AG09309 (cell line): Measurements from ENCODE around the gene AXIN1.
A peak's percentile ranks its signal among the peaks of the same experiment; 100 is the strongest.

ENCODE experiments used
- DNase-seq: peaks from one replicate; pipeline ENCODE4 v3.0.0-alpha.2; 2010; ENCODE audit warnings: low read depth
- H3K4me3 ChIP-seq: 2 replicates; pipeline ENCODE4 v1.5.1; 2011; ENCODE audit warnings: mild to moderate bottlenecking, low read depth, low read length, moderate library complexity; ENCODE audit not compliant: control insufficient read depth
- TF ChIP-seq, protein P1 (sequence below): IDR thresholded peaks from 2 replicates; pipeline ENCODE4 v1.5.1; 2011; ENCODE audit warnings: mild to moderate bottlenecking, low read depth, low read length, inconsistent platforms; ENCODE audit not compliant: insufficient read depth, control insufficient read depth; ENCODE audit errors: missing control alignments

AXIN1 gene

DNA sequence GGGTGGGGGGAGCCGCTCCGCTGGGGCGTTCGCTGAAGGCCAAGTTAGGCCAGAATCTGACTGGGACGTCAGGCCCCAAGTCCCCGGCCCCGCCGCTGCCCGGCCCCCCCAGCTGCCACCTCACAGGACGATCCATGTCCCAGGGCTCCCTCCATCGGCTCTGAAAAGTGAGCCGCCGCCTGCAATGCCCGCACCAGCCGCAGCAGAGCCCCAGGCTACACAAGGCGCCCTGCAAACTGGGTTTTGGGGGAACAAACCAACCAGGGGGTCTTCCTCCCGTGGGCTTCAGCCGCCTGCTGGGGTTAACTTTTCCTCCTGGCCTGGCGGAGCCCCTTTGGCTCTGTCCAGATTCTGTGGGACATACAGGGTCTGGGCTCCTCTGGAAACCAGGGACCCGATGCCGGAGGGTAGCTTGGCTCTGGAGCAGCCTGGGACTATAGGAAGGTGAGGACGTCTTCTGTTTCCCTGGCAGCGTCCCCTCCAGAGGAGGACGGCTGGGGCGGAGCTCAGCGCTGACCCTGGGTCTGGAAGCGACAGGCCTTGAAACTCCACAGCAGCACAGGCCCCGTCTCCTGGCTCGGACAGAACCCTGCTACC is 45.3 kb upstream of the AXIN1 start:
- DNase-seq = no peak
- TF ChIP-seq, protein P1, sequence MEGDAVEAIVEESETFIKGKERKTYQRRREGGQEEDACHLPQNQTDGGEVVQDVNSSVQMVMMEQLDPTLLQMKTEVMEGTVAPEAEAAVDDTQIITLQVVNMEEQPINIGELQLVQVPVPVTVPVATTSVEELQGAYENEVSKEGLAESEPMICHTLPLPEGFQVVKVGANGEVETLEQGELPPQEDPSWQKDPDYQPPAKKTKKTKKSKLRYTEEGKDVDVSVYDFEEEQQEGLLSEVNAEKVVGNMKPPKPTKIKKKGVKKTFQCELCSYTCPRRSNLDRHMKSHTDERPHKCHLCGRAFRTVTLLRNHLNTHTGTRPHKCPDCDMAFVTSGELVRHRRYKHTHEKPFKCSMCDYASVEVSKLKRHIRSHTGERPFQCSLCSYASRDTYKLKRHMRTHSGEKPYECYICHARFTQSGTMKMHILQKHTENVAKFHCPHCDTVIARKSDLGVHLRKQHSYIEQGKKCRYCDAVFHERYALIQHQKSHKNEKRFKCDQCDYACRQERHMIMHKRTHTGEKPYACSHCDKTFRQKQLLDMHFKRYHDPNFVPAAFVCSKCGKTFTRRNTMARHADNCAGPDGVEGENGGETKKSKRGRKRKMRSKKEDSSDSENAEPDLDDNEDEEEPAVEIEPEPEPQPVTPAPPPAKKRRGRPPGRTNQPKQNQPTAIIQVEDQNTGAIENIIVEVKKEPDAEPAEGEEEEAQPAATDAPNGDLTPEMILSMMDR = peak; percentile 50
- H3K4me3 ChIP-seq = peak overlapping the region; percentile 35

DNA sequence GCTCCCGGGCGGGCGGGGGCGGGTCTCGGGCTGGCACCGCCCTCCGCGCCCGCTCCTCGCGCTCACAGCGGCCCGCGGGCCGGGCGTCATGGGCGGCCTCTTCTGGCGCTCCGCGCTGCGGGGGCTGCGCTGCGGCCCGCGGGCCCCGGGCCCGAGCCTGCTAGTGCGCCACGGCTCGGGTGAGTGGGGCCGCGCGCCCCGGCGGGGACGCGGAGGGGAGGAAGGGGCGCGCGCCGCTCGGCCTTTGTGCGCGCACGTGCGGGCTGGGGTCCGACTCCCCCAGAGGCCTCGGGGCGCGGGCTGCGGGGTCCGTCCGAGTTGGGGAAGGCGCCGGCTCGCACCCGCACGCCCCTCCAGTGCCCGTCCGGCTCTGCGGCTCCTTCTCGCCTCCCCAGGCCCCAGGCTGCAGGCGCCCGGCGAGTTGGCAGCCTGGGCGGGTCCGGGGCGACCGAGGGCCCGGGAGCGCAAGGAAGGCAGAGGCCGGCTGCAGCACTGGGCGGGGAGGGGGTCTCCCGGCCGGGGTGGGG is 44.7 kb upstream of the AXIN1 start, which contains the start of gene NME4:
NME4 (plus strand) TSS at position 65 of the 527 bp plus-strand sequence; CDS start at position 89, 24 bp downstream.
- peak within 1 kb of the TSS; percentile 49 for H3K4me3 ChIP-seq
- TF ChIP-seq, protein P1 = no peak
- DNase-seq = no peak

DNA sequence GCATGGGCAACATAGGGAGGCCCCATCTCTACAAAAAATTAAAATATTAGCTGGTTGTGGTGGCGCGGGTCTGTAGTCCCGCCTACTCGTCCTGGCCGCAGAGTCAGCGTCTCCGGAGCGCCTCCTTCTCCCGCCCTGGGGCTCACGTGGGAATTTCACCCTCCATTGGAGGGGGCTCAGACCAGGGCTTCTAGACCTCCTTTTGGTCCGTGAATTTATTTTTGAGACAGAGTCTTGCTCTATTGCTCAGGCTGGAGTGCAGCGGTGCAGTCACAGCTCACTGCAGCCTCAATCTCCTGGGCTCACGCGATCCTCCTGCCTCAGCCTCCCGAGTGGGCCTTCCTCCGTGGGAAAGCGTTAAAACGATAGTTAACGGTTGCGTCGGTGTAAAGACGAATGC is 44.1 kb upstream of the AXIN1 start:
- DNase-seq = no peak
- peak overlapping the region; percentile 43 for H3K4me3 ChIP-seq
- TF ChIP-seq, protein P1 = no peak

DNA sequence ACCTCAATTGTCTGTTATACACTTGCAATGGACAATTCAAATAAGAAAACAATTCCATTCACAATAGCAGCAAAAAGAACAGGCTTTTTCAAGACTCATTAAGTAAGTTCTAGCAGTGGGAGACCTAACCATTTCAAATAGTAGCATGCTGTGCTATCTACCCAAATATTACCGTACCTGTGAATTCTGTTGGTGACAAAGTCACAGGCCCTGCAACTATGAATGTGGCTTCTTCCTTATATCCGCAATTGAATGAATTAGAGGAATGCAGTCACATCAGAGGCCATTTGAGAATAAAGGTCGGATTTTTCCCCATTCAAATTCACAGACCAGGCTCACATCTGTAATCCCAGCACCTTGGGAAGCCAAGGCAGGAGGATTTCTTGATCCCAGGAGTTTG is 43.7 kb upstream of the AXIN1 start:
- H3K4me3 ChIP-seq = no peak overlapping the region
- no peak for DNase-seq
- TF ChIP-seq, protein P1 = no peak

DNA sequence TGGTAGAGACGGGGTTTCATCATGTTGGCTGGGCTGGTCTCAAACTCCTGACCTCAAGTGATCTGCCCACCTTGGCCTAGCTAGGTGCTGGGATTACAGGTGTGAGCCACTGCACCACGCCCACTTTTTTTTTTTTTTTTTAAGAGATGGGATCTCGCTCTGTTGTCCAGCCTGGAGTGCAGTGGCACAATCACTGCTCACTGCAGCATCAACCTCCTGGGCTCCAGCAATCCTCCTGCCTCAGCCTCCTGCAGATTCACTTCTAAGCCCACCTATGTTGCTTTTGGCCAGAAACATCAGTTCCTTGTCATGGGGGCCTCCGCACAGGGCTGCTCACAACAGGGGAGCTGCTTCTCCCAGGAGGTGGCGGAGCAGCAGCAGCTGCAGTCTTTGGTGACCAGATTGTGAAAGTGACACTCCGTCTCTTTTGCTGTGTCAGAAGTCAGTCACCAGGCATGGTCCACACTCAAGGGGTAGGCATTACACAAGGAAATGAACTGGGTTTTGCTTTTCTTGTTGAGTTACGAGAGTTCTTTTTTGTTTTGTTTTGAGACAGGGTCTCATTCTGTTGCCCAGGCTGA is 40.0 kb upstream of the AXIN1 start:
- no peak for DNase-seq
- TF ChIP-seq, protein P1 = no peak

DNA sequence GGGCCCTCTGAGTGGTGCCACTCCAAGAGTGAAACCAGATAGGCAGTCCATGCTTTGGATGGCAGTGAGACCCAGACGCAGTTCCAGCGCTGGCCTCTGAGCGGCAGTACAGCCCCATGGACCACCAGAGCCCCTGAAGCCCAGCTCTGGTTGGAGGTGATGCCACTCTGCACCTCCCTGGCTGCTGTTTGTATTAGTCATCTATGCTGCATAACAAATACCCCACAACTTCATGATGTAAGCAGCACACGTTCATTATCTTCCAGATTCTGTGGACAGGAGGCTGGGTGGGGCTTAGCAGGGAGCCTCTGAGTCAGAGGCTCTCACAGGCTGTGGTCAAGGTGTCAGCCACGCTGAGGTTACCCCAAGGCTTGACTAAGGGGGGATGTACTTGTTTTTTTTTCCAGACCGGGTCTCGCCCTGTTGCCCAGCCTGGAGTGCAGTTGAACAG is 39.4 kb upstream of the AXIN1 start:
- peak; percentile 23 for DNase-seq

More for the DNA sequence above, 40.0 kb upstream of the AXIN1 start:
- no peak overlapping the region for H3K4me3 ChIP-seq

More for the DNA sequence above, 39.4 kb upstream of the AXIN1 start:
- TF ChIP-seq, protein P1 = peak; percentile 89
- H3K4me3 ChIP-seq = no peak overlapping the region
